Activated T-helper 1 cell treated with anti-CD3 and anti-CD28 coated beads, Interleukin-2, amount 50 U/mL, for 16 hours (primary cell): Measurements from ENCODE around the gene LTC4S.
A peak's percentile ranks its signal among the peaks of the same experiment; 100 is the strongest.
"Not testable (repeated sequence)": the region's sequence is repeated elsewhere in the genome, so short reads cannot be mapped to it uniquely, and the experiment has no call there.

Experiments used
- DNase-seq, 2 donors: peaks; one replicate each; pipeline ENCODE4 v3.0.0-alpha.2; 2020; ENCODE audit warnings: low read depth in 1 of 2, low spot score in 1 of 2

LTC4S gene

DNA sequence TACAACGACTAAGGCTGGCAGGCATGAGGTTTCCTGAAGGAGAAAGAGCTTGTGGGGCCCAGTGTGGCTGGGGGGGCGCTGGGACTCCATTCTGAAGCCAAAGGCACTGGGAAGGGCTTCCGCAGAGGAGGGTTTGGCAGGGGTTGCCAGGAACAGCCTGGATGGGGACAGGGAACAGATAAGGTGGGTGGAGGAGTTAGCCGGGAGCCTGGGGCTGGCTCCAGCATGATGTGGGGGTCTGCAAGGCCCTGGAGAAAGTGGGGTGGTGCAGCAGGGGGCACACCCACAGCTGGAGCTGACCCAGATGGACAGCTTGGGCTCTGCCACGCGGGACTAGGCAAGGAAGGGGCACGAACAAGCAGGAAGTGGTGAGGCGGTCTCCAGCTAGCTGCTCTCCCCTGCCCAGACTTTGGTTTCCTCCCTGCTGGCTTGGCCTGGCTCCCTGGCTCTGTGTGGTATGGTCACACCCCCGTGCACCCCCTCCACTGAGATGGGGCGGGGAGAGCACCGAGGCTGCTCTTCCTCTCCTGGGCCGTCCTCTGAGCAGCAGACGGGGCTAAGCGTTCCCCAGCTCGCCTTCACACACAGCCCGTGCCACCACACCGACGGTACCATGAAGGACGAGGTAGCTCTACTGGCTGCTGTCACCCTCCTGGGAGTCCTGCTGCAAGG is at the start of gene LTC4S:
Gene LTC4S (plus strand): TSS at position 519 of the 672 bp plus-strand sequence. CDS start 95 bp downstream, at position 614.
- peak in 1 of 2 donors; percentile 40 for DNase-seq

GRCh38 chr5:179744106-179744505 is 49.7 kb upstream of the LTC4S start:
- DNase-seq = not testable (repeated sequence)

GRCh38 chr5:179746872-179747271 is 46.9 kb upstream of the LTC4S start:
- DNase-seq = no peak

- DNase-seq = no peak
Observed at GRCh38 chr5:179747811-179748210, 46.0 kb upstream of the LTC4S start.

DNA sequence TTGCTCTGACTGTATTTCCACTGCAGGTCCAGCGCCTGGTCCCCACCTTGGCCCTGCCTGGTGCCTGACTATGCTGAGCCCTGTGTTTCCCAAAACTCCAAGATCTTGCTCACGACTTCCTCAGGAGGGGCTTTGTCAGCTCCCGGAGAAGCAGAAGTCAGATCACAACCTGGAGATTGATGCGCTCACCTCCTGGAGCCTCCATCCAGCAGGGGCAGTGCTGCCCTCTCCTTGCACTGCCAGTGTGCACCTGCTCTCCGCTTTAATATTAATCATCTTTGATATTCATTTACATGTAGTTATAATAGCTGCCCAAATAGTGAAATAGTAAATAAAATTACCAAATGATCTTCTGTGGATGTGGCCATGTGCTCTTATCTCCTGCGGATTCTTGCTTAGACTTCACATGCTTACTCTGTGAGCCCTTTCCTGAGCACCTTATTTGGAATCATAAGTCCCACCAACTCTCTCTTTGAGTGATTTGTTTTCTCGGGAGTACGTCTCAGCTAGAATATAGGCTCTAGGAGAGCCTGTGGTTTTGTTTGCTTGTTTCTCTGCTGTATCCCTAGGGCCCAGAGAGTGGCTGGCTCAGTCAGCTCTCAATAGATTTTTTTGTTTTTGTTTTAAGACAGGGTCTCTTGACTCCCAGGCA is 43.8 kb upstream of the LTC4S start:
- DNase-seq = no peak

DNA sequence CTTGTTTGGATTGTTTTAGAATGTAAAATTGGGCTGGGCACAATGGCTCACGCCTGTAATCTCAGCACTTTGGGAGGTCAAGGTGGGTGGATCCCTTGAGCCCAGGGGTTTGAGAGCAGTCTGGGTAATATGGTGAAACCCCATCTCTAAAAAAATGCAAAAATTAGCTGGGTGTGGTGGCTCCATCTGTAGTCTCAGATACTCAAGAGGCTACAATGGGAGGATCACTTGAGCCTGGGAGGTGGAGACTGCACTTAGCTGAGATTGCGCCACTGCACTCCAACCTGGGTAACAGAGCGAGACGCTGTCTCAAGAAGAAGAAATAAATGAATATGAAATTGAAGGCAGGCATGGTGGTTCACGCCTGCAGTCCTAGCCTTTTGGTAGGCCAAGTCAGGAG is 39.8 kb upstream of the LTC4S start:
- no peak for DNase-seq

- DNase-seq = no peak
Observed at GRCh38 chr5:179755022-179755421, 38.8 kb upstream of the LTC4S start.

GRCh38 chr5:179758955-179759354 is 34.8 kb upstream of the LTC4S start:
- no peak for DNase-seq

DNA sequence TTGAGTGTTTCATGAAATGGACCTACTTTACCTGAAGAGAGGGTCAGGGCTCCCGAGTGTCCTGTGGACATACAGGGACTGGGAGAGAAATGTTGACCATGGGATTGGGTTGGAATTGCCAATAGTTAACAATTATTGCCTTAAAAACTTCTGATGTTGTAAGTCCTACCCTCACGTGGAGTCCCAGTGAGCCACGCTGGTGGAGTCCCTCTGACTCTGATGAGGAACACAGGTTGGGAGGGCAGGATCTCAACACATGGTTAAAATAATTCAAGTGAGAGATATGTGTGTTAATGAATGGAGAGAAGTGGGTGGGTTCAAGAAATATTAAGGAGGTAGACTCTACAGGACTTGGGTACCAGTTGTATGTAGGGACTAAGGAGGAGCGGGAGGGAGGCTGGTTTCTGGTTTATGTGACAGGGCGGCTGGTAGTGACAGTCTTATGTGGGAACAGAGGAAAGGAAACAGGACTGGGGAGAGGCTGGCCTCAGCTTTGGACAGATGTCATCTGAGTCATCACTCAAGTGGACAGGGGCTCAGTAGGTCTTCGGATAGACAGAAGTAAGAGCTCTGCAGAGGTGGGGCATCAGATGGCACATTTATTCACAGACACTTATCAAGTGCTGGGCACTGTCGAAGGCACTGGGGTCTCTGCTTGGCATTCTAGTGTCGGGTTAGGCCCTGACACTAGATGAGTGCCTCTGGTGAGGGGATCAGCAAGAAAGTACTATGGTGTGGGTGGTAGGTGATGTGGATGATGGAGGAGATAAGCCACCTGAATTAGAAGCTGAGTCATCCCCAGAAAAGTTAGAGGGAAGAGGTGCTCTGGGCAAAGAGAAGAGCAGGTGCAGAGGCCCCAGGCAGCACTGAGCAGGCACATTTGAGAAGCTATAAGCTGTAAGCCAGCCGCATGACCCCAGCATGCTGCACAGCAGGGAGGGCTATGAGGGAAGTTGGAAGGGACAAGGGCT is 33.9 kb upstream of the LTC4S start:
- no peak for DNase-seq

DNA sequence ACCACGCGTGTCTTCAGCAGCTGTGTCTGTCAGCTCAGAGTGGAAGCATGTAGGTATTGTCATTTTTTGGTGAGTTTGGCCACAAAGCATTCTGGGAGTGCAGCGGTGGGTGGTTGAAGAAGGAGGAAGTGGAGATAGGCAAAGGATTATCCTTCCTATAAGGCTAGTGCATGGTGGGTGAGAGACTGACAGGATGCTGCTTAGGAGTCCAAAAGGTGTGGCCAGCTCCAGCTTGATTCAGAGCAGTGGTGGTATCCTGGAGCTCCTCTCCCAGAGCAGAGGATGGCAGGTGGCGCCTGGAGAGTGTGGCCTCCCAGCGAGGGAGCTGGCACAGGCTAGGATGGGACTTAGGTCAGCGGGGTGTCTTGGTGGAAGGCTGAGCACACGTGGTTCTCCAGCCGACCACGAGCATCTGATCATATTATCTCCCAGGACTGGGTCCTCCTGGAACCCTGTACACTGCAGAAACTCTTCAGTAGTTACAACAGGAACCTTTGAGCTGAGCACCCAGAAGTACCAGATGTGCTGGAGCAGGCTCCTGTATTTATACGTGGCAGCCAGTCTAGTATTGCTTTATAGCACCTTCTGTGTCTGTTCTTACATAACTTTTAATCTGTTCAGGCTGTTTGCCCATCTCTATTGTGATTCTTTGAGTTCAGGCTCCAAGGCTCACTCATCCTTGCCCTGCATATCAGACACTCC is 31.6 kb upstream of the LTC4S start:
- no peak for DNase-seq

DNA sequence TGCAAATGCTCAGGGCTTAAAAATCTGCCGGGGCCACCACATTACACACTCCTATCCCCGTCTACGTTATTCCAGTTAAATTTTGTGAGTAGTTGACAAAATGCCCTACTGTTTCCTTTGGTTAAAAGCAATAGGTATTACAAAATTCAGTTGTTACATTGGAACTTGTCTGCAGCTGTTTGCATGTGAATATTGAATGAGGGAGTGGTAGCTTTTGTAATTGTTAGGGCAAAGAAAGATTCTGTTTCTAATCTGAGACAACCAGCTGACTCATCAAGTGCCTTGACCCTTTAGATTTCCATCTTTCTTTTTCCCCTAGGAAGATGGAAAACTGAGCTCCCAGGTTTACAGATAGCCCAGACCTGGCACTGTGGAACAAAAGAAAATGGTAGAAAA is 31.0 kb upstream of the LTC4S start:
- DNase-seq = no peak

GRCh38 chr5:179763215-179763945 is 30.4 kb upstream of the LTC4S start:
- DNase-seq = peak; percentile 10 to 13

DNA sequence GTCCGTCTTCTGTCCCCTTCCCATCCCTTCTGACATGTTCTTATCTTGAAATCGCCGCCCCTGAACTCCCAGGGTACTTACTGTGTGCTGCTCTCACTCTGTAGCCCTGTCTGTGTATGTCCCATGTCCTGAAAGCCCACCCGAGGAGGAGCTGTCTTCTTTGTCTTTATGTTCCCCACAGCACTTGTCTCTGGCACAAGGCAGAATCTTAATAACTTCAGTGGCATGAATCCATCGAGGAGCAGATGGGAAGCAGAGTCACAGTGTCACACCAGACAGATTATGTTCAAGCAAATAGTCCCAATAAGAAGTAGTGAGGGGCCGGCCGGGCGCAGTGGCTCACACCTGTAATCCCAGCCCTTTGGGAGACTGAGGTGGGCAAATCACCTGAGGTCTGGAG is 29.7 kb upstream of the LTC4S start:
- DNase-seq = no peak

DNA sequence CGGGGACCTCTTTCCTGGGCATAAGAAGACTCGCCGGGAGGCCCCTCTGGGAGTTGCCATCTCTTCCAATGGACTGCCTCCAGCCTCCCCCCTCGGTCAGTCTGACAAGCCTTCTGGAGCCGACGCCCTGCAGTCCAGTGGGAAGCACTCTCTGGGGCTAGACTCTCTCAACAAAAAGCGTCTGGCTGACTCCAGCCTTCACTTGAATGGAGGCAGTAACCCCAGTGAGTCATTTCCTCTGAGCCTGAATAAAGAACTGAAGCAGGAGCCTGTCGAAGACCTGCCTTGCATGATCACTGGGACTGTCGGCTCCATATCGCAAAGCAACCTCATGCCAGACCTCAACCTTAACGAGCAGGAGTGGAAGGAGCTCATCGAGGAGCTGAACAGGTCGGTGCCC is 28.4 kb upstream of the LTC4S start:
- DNase-seq = no peak

- no peak for DNase-seq
Observed at GRCh38 chr5:179766021-179766725, 27.6 kb upstream of the LTC4S start.

- no peak for DNase-seq
Observed at GRCh38 chr5:179766726-179767455, 26.9 kb upstream of the LTC4S start.

GRCh38 chr5:179767496-179768100 is 26.2 kb upstream of the LTC4S start:
- no peak for DNase-seq

DNA sequence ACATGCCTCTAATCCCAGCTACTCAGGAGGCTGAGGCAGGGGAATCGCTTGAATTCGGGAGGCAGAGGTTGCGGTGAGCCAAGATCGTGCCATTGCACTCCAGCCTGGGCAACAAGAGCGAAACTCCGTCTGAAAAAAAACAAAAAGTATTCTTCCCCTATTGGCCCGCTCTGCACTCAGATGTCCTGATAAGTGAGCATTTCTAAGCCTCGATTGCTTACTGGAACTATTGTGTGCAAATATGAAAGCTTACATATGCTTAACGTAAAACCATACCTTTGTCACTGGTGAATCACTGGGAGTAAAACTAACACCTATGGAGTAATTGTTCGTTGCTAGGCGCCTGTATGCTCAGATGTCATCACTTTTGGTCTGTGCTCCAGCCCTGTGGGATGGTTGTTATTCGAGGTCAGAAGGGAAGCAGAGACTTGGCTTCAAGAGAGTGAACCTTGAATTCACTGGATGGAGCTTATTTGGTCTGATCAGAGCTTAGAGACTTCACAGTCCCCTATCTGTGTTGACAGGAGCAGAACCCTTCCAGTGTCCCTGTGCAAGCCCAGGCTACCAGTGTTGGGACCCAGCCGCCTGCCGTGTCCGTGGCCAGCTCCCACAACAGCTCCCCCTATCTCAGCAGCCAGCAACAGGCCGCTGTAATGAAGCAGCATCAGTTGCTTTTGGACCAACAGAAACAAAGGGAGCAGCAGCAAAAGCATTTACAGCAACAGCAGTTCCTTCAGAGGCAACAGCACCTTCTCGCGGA is 25.3 kb upstream of the LTC4S start:
- no peak for DNase-seq
